ENCODE results near the gene ZBTB4.

ZBTB4 gene

DNA sequence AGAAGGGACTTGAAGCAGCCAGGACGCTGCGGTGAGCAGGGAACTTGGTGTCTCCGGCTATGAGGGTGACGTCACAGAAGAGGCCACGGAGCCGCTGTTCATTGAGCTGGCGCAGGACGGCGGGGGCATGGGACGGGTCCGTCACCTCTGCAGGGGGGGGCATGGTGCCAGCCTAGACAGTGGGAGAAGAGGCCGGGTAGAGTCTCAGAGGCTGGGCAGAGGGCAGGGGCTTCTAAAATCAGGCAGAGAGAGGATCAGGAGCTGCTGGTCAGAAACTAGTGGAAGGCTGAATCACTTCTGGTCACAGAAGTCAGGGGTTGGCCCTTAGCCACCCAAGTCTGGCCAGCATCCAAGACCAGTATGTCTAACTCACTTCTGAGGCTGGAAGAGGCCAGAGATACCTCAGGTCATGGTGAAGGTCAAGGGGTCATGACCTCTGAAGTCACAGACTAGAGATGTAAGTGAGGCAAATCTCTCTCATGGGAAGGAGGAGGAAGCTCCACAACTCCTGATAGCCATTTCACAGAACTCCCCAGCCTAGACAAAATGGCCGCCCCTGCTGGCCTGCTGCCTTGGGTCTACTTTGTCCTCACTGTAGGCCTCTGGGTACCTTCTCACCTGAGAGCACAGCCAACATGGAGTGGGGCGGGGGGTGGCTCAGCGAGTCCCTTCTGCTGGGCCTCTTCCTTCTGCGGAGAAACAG is 12.6 kb downstream of the ZBTB4 start:
- Histone ChIP-seq H3K79me2 (ENCODE audit: insufficient read depth, low read length) (peaks cover 13% of the 10 kb centered on the region; the same call in 1 of the 2 replicates), H2AFZ (ENCODE audit: low read length) (no peak overlapping the region), H4K20me1 (ENCODE audit: insufficient read depth, low read length, poor library complexity, severe bottlenecking) (peaks cover 3% of the 10 kb centered on the region), H3K27me3 (ENCODE audit: insufficient read depth, low read length, poor library complexity, severe bottlenecking) (no peaks in the 10 kb centered on the region), H3K9ac (ENCODE audit: low read depth, low read length, poor library complexity, severe bottlenecking) (no peak overlapping the region), H3K4me1 (ENCODE audit: insufficient read depth, low read length, poor library complexity, severe bottlenecking) (peaks cover 13% of the 10 kb centered on the region), H3K36me3 (ENCODE audit: insufficient read depth, low read length) (peaks cover 13% of the 10 kb centered on the region; the same call in 1 of the 2 replicates), H3K4me3 (ENCODE audit: low read length, poor library complexity, severe bottlenecking) (no peak overlapping the region), H3K9me2 (replicated peaks; ENCODE audit: low read depth, low read length) (no peaks in the 10 kb centered on the region), H3F3A (ENCODE audit: low read depth) (no peaks in the 10 kb centered on the region), H3K4me2 (ENCODE audit: low read depth, low read length, poor library complexity, severe bottlenecking) (no peak overlapping the region), H3K9me3 (ENCODE audit: insufficient read depth, low read depth, low read length) (no peaks in the 10 kb centered on the region)
- no peak for TF ChIP-seq EZH2phosphoT487 (IDR thresholded peaks at IDR 0.05; ENCODE audit: borderline replicate concordance)
- TF ChIP-seq, protein P1, sequence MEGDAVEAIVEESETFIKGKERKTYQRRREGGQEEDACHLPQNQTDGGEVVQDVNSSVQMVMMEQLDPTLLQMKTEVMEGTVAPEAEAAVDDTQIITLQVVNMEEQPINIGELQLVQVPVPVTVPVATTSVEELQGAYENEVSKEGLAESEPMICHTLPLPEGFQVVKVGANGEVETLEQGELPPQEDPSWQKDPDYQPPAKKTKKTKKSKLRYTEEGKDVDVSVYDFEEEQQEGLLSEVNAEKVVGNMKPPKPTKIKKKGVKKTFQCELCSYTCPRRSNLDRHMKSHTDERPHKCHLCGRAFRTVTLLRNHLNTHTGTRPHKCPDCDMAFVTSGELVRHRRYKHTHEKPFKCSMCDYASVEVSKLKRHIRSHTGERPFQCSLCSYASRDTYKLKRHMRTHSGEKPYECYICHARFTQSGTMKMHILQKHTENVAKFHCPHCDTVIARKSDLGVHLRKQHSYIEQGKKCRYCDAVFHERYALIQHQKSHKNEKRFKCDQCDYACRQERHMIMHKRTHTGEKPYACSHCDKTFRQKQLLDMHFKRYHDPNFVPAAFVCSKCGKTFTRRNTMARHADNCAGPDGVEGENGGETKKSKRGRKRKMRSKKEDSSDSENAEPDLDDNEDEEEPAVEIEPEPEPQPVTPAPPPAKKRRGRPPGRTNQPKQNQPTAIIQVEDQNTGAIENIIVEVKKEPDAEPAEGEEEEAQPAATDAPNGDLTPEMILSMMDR (conservative IDR thresholded peaks at IDR 0.05; ENCODE audit: low read length) = no peak

DNA sequence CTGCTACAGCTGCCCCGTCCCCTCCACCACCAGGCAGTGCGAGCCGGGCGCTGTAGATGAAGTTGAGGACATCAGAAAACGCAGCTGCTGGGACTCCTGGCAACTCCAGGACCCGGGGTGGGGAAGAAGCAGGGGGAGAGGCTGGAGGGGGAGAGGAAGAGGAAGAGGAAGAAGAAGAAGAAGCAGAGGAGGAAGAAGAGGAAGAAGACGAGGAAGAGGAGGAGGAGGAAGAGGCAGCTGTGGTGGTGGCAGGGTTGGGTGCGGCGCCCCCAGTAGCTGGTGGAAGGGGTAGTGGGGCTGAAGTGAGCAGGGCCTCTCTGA is 13.2 kb downstream of the ZBTB4 start:
- no peaks in the 10 kb centered on the region for H3F3A ChIP-seq (ENCODE audit: low read depth)
- H3K79me2 ChIP-seq (ENCODE audit: insufficient read depth, low read length) = peaks cover 10% of the 10 kb centered on the region; the same call in 1 of the 2 replicates
- H3K27me3 ChIP-seq (ENCODE audit: insufficient read depth, low read length, poor library complexity, severe bottlenecking) = no peaks in the 10 kb centered on the region
- H3K36me3 ChIP-seq (ENCODE audit: insufficient read depth, low read length) = peaks cover 13% of the 10 kb centered on the region; the same call in 1 of the 2 replicates
- H3K4me1 ChIP-seq (ENCODE audit: insufficient read depth, low read length, poor library complexity, severe bottlenecking) = peaks cover 9% of the 10 kb centered on the region
- no peaks in the 10 kb centered on the region for H3K9me3 ChIP-seq (ENCODE audit: insufficient read depth, low read depth, low read length)
- no peak overlapping the region for H3K4me2 ChIP-seq (ENCODE audit: low read depth, low read length, poor library complexity, severe bottlenecking)
- no peak overlapping the region for H2AFZ ChIP-seq (ENCODE audit: low read length)
- no peaks in the 10 kb centered on the region for H3K9me2 ChIP-seq (replicated peaks; ENCODE audit: low read depth, low read length)
- no peak overlapping the region for H3K4me3 ChIP-seq (ENCODE audit: low read length, poor library complexity, severe bottlenecking)
- TF ChIP-seq EZH2phosphoT487 (IDR thresholded peaks at IDR 0.05; ENCODE audit: borderline replicate concordance) = no peak
- H3K9ac ChIP-seq (ENCODE audit: low read depth, low read length, poor library complexity, severe bottlenecking) = no peak overlapping the region
- H4K20me1 ChIP-seq (ENCODE audit: insufficient read depth, low read length, poor library complexity, severe bottlenecking) = peaks cover 3% of the 10 kb centered on the region

DNA sequence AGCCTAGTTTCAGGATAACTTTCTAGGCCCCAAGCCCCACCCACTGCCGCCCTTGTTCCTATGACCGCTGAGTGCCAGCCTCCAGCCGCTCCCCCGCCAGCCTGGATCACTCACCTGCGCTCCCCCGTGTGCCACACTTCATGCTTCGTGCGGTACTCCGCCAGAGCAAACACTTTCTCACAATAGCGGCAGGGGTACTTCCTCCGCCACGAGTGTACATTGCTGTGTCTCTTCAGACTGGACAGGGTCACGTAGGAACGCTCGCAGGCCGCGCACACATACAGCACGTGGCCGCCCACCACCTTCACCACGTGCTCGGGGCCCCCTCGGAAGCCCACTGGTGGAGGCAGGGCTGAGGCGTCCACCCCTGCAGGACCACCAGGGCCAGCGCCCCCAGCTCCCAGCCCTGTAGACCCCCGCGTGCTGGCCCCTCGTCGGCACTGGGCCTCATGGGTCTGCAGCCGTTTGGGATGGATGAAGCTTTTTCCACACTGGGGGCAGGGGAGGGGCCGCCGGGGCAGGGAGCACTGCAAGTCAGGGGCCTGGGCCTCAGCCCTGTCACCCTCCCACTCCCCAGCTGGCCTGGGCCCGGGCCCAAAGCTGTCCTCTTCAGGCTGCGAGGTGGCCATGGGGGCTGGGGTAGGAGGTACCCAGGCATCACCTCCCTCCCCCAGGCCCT is 13.7 kb downstream of the ZBTB4 start:
- no peak overlapping the region for H2AFZ ChIP-seq (ENCODE audit: low read length)
- no peak overlapping the region for H3K4me2 ChIP-seq (ENCODE audit: low read depth, low read length, poor library complexity, severe bottlenecking)
- no peaks in the 10 kb centered on the region for H3F3A ChIP-seq (ENCODE audit: low read depth)
- H3K9ac ChIP-seq (ENCODE audit: low read depth, low read length, poor library complexity, severe bottlenecking) = no peak overlapping the region
- H3K9me2 ChIP-seq (replicated peaks; ENCODE audit: low read depth, low read length) = no peaks in the 10 kb centered on the region
- peaks cover 13% of the 10 kb centered on the region; the same call in 1 of the 2 replicates for H3K36me3 ChIP-seq (ENCODE audit: insufficient read depth, low read length)
- H3K9me3 ChIP-seq (ENCODE audit: insufficient read depth, low read depth, low read length) = no peaks in the 10 kb centered on the region
- no peak overlapping the region for H3K4me3 ChIP-seq (ENCODE audit: low read length, poor library complexity, severe bottlenecking)
- TF ChIP-seq, protein P1 (conservative IDR thresholded peaks at IDR 0.05; ENCODE audit: low read length) = no peak
- no peak for TF ChIP-seq EZH2phosphoT487 (IDR thresholded peaks at IDR 0.05; ENCODE audit: borderline replicate concordance)
- peaks cover 3% of the 10 kb centered on the region for H4K20me1 ChIP-seq (ENCODE audit: insufficient read depth, low read length, poor library complexity, severe bottlenecking)
- H3K4me1 ChIP-seq (ENCODE audit: insufficient read depth, low read length, poor library complexity, severe bottlenecking) = peaks cover 9% of the 10 kb centered on the region
- H3K27me3 ChIP-seq (ENCODE audit: insufficient read depth, low read length, poor library complexity, severe bottlenecking) = no peaks in the 10 kb centered on the region
- 0 out of 2 replicates have a peak, but pooled peaks cover 5% of the 10 kb centered on the region for H3K79me2 ChIP-seq (ENCODE audit: insufficient read depth, low read length)
